Activated naive CD8-positive, alpha-beta T cell treated with anti-CD3 and anti-CD28 coated beads for 36 hours (primary cell): Measurements from ENCODE around the gene THEM5. TPM values are rescaled to one million over a fixed set of nuclear protein-coding genes. Genes with fewer than 3 reads are reported as not detected.
"Not testable (repeated sequence)": the region's sequence is repeated elsewhere in the genome, so short reads cannot be mapped to it uniquely, and the experiment has no call there.

Source experiments
- DNase-seq: peaks from one replicate; pipeline ENCODE4 v3.0.0; 2021
- H3K27ac Mint-ChIP-seq: one replicate; pipeline ENCODE4 v1.8.0; 2022; ENCODE audit warnings: mild to moderate bottlenecking, moderate library complexity, mixed read lengths
- H3K27me3 Mint-ChIP-seq: one replicate; pipeline ENCODE4 v1.8.0; 2022; ENCODE audit warnings: mild to moderate bottlenecking, mixed read lengths
- H3K36me3 Mint-ChIP-seq: one replicate; pipeline ENCODE4 v1.8.0; 2021; ENCODE audit warnings: mild to moderate bottlenecking, mixed read lengths
- H3K4me1 Mint-ChIP-seq: one replicate; pipeline ENCODE4 v1.8.0; 2021; ENCODE audit warnings: mixed read lengths
- H3K4me3 Mint-ChIP-seq: one replicate; pipeline ENCODE4 v1.8.0; 2022; ENCODE audit warnings: mild to moderate bottlenecking, moderate library complexity, mixed read lengths
- H3K9me3 Mint-ChIP-seq: one replicate; pipeline ENCODE4 v1.8.0; 2022; ENCODE audit warnings: mixed read lengths
- total RNA-seq, 2 experiments: library from RNA; stranded (reverse); gene quantifications; one replicate each; pipeline ENCODE4 v1.2.3, GENCODE V29; 2021

Gene THEM5, protein sequence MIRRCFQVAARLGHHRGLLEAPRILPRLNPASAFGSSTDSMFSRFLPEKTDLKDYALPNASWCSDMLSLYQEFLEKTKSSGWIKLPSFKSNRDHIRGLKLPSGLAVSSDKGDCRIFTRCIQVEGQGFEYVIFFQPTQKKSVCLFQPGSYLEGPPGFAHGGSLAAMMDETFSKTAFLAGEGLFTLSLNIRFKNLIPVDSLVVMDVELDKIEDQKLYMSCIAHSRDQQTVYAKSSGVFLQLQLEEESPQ
- total RNA-seq = not detected

GRCh38 chr1:151853411-151853943 is at the start of gene THEM5:
Gene THEM5 (minus strand): TSS chr1:151853712. CDS start chr1:151853565, 147 bp downstream.
- Mint-ChIP-seq H3K9me3 (no peaks in the 10 kb centered on the region), H3K36me3 (peaks cover 9% of the 10 kb centered on the region), H3K4me3 (no peak within 1 kb of the TSS), H3K27me3 (no peaks in the 10 kb centered on the region), H3K4me1 (no peaks in the 10 kb centered on the region), H3K27ac (no peak within 1 kb of the TSS)
- no peak for DNase-seq

DNA sequence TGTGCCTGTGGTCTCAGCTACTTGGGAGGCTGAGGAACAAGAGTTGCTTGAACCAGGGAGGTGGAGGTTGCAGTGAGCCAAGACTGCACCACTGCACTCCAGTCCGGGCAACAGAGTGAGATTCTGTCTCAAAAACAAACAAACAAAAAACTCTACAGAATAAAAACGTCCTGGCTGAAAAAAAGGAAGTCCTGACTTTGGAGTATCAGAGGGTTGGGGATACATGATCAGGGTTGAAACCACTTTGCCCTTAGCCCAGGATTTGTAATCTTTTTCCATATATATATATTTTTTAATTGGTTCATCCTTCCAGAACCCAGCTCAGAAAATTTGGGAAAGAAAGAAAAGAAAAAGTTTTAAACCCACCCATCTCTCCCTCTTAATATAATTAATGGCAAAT is 49.3 kb upstream of the THEM5 start:
- Mint-ChIP-seq H3K27ac (no peak overlapping the region), H3K9me3 (peaks cover 41% of the 10 kb centered on the region)

GRCh38 chr1:151900804-151901203 is 47.3 kb upstream of the THEM5 start:
- H3K27ac Mint-ChIP-seq, H3K27me3 Mint-ChIP-seq, H3K4me3 Mint-ChIP-seq, DNase-seq: not testable (repeated sequence)
- Mint-ChIP-seq H3K36me3 (peaks cover 82% of the 10 kb centered on the region), H3K4me1 (peaks cover 68% of the 10 kb centered on the region), H3K9me3 (peaks cover 32% of the 10 kb centered on the region)

More for the DNA sequence above, 49.3 kb upstream of the THEM5 start:
- no peak for DNase-seq
- no peaks in the 10 kb centered on the region for H3K27me3 Mint-ChIP-seq
- H3K36me3 Mint-ChIP-seq = peaks cover 87% of the 10 kb centered on the region
- H3K4me1 Mint-ChIP-seq = peaks cover 63% of the 10 kb centered on the region
- H3K4me3 Mint-ChIP-seq = no peak overlapping the region

DNA sequence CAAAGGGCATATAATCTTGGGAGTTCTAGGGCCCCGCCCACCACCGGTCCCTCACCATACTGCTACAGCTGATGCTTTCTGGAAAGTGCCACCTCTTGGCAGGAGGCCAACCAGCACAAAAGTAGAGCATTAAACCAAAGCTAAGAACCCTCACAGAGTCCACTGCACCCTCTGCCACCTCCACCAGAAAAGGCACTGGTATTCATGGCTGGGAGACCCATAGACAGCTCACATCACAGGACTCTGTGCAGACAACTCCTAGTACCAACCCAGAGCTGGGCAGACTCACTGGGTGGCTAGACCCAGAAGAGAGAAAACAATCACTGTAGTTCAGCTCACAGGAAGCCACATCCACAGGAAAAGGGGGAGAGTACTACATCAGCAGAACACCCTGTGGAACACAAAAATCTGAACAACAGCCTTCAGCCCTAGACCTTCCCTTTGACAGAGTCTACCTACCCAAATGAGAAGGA is 45.0 kb upstream of the THEM5 start:
- Mint-ChIP-seq H3K36me3 (peaks cover 76% of the 10 kb centered on the region), H3K4me3 (peak overlapping the region; percentile 33), H3K27me3 (no peaks in the 10 kb centered on the region), H3K27ac (peak overlapping the region; percentile 68), H3K9me3 (peaks cover 29% of the 10 kb centered on the region), H3K4me1 (peaks cover 49% of the 10 kb centered on the region)
- DNase-seq = peak; percentile 14

- H3K4me1 Mint-ChIP-seq = peaks cover 49% of the 10 kb centered on the region
- peaks cover 77% of the 10 kb centered on the region for H3K36me3 Mint-ChIP-seq
Observed at GRCh38 chr1:151897991-151898431, 44.5 kb upstream of the THEM5 start.

GRCh38 chr1:151893176-151893924 is 39.8 kb upstream of the THEM5 start:
- Mint-ChIP-seq H3K4me1 (peaks cover 48% of the 10 kb centered on the region), H3K9me3 (no peaks in the 10 kb centered on the region), H3K4me3 (no peak overlapping the region), H3K36me3 (peaks cover 58% of the 10 kb centered on the region), H3K27me3 (no peaks in the 10 kb centered on the region), H3K27ac (no peak overlapping the region)
- no peak for DNase-seq

More at GRCh38 chr1:151897991-151898431, 44.5 kb upstream of the THEM5 start:
- no peak for DNase-seq
- Mint-ChIP-seq H3K9me3 (peaks cover 26% of the 10 kb centered on the region), H3K27ac (peak overlapping the region; percentile 68), H3K27me3 (no peaks in the 10 kb centered on the region), H3K4me3 (peak overlapping the region; percentile 33)

GRCh38 chr1:151892190-151892589 is 38.7 kb upstream of the THEM5 start:
- Mint-ChIP-seq H3K36me3 (peaks cover 54% of the 10 kb centered on the region), H3K9me3 (no peaks in the 10 kb centered on the region), H3K4me1 (peaks cover 36% of the 10 kb centered on the region), H3K27me3 (no peaks in the 10 kb centered on the region), H3K4me3 (no peak overlapping the region), H3K27ac (peak overlapping the region; percentile 74)
- DNase-seq = no peak

GRCh38 chr1:151891512-151891911 is 38.0 kb upstream of the THEM5 start:
- no peak overlapping the region for H3K4me3 Mint-ChIP-seq
- peaks cover 30% of the 10 kb centered on the region for H3K4me1 Mint-ChIP-seq
- DNase-seq = no peak
- peak overlapping the region; percentile 74 for H3K27ac Mint-ChIP-seq
- peaks cover 53% of the 10 kb centered on the region for H3K36me3 Mint-ChIP-seq
- H3K27me3 Mint-ChIP-seq = no peaks in the 10 kb centered on the region
- H3K9me3 Mint-ChIP-seq = no peaks in the 10 kb centered on the region

- peaks cover 47% of the 10 kb centered on the region for H3K36me3 Mint-ChIP-seq
- peaks cover 28% of the 10 kb centered on the region for H3K4me1 Mint-ChIP-seq
- H3K27me3 Mint-ChIP-seq = no peaks in the 10 kb centered on the region
- no peak for DNase-seq
- H3K27ac Mint-ChIP-seq = no peak overlapping the region
- no peaks in the 10 kb centered on the region for H3K9me3 Mint-ChIP-seq
- H3K4me3 Mint-ChIP-seq = no peak overlapping the region
Observed at GRCh38 chr1:151888972-151889570, 35.6 kb upstream of the THEM5 start.

DNA sequence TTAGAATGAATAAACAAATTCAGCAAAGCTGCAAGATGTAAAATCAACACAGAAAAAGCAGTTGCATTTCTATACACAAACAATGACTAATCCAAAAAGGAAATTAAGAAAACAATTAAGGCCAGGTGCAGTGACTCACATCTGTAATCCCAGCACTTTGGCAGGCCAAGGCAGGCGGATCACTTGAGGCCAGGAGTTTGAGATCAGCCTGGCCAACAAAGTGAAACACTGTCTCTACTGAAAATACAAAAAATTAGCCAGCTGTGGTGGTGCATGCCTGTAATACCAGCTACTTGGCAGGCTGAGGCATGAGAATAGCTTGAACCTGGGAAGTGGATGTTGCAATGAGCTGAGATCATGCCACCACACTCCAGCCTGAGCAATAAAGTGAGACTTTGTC is 33.5 kb upstream of the THEM5 start:
- DNase-seq = no peak
- Mint-ChIP-seq H3K4me3 (no peak overlapping the region), H3K4me1 (peaks cover 16% of the 10 kb centered on the region), H3K36me3 (peaks cover 38% of the 10 kb centered on the region), H3K27me3 (no peaks in the 10 kb centered on the region), H3K9me3 (no peaks in the 10 kb centered on the region), H3K27ac (no peak overlapping the region)

GRCh38 chr1:151885479-151885878 is 32.0 kb upstream of the THEM5 start:
- Mint-ChIP-seq H3K27me3 (no peaks in the 10 kb centered on the region), H3K27ac (no peak overlapping the region), H3K9me3 (no peaks in the 10 kb centered on the region), H3K4me1 (peaks cover under 1% of the 10 kb centered on the region), H3K36me3 (peaks cover 29% of the 10 kb centered on the region), H3K4me3 (no peak overlapping the region)
- no peak for DNase-seq

DNA sequence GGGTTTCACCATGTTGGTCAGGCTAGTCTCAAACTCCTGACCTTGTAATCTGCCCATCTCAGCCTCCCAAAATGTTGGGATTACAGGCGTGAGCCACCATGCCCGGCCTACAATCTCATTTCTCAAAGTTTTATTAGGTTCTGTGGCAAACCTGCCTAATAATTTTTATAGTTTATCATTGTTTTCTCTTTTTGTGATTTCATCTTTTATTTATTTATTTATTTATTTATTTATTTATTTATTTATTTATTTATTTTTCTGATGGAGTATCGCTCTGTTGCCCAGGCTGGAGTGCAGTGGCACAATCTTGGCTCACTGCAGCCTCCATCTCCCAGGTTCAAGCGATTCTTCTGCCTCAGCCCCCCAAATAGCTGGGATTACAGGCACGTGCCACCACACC is 31.4 kb upstream of the THEM5 start:
- H3K4me1 Mint-ChIP-seq, H3K4me3 Mint-ChIP-seq, H3K9me3 Mint-ChIP-seq, H3K27ac Mint-ChIP-seq, H3K27me3 Mint-ChIP-seq, DNase-seq: not testable (repeated sequence)
- H3K36me3 Mint-ChIP-seq = peaks cover 29% of the 10 kb centered on the region

- not testable (repeated sequence) for H3K27ac Mint-ChIP-seq, H3K4me3 Mint-ChIP-seq, H3K4me1 Mint-ChIP-seq, H3K9me3 Mint-ChIP-seq, DNase-seq, H3K27me3 Mint-ChIP-seq
- peaks cover 28% of the 10 kb centered on the region for H3K36me3 Mint-ChIP-seq
Observed at GRCh38 chr1:151884445-151884844, 30.9 kb upstream of the THEM5 start.

DNA sequence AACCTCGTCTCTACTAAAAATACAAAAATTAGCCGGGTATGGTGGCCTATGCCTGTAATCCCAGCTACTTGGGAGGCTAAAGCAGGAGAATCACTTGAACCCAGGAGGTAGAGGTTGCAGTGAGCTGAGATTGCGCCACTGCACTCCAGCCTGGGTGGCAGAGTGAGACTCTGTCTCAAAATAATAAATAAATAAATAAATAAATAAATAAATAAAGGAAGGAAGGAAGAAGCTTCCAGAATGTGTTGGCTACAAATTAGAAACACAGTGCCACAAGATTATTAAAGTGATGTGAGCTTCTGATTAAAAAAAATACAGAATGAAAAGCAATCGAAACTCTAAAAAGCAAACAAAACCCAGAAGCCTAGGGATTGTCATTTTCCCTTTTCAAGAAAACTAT is 30.4 kb upstream of the THEM5 start:
- not testable (repeated sequence) for H3K9me3 Mint-ChIP-seq, H3K4me1 Mint-ChIP-seq, H3K4me3 Mint-ChIP-seq, H3K27ac Mint-ChIP-seq, H3K27me3 Mint-ChIP-seq, DNase-seq
- peaks cover 26% of the 10 kb centered on the region for H3K36me3 Mint-ChIP-seq

DNA sequence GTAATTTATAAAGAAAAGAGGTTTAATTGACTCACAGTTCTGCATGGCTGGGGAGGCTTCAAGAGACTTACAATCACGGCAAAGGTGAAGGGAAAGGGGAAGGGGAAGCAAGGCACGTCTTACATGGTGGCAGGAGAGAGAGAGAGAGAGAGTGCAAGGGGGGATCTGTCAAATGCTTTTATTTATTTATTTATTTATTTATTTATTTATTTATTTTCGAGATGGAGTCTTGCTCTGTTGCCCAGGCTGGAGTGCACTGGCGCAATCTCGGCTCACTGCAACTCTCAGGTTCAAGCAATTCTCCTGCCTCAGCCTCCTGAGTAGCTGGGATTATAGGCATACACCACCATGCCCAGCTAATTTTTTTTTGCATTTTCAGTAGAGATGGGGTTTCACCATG is 29.4 kb upstream of the THEM5 start:
- H3K27ac Mint-ChIP-seq = peak overlapping the region; percentile 21
- H3K4me1 Mint-ChIP-seq, DNase-seq, H3K9me3 Mint-ChIP-seq, H3K27me3 Mint-ChIP-seq, H3K4me3 Mint-ChIP-seq: not testable (repeated sequence)
- peaks cover 23% of the 10 kb centered on the region for H3K36me3 Mint-ChIP-seq
